Sigmoid colon (tissue), 7 donors: ENCODE data around the gene KIAA1217. TPM values are rescaled to one million over a fixed set of nuclear protein-coding genes. Genes with fewer than 3 reads are reported as not detected.

Experiments used
- DNase-seq: peaks from one replicate; pipeline ENCODE4 v3.0.0-alpha.2; 2019
- H3K27ac ChIP-seq, 4 donors: fragments of 200-600 bp; sonication (generic); one replicate each; pipeline ENCODE4 v1.5.1; 2016 to 2019; ENCODE audit warnings: mild to moderate bottlenecking in 1 of 4
- H3K27me3 ChIP-seq, 3 donors: fragments of 200-600 bp; sonication (generic); one replicate each; pipeline ENCODE4 v1.5.1; 2019; ENCODE audit warnings: mild to moderate bottlenecking in 1 of 3
- H3K36me3 ChIP-seq, 4 donors: fragments of 200-600 bp; sonication (generic); one replicate each; pipeline ENCODE4 v1.5.1; 2016 to 2019
- H3K4me1 ChIP-seq, 4 donors: fragments of 200-600 bp; sonication (generic); one replicate each; pipeline ENCODE4 v1.5.1; 2017 to 2019
- H3K4me3 ChIP-seq, 4 donors: fragments of 200-600 bp; sonication (generic); one replicate each; pipeline ENCODE4 v1.5.1; 2017 to 2019; ENCODE audit warnings: mild to moderate bottlenecking in 2 of 4, moderate library complexity in 1 of 4
- H3K9me3 ChIP-seq, 4 donors: fragments of 200-600 bp in 3 of 4; sonication (generic) in 3 of 4; one replicate each; pipeline versions ENCODE4 v1.5.1 to v1.6.1; 2013 to 2019
- EP300 ChIP-seq, 4 donors: sonication (generic); formaldehyde crosslinking; IDR thresholded peaks; one replicate each; pipeline ENCODE4 v1.6.1; 2017; ENCODE audit warnings: antibody characterized with exemption in 4 of 4
- POLR2A ChIP-seq, 2 donors: fragments of 450-650 bp; IDR thresholded peaks; one replicate each; pipeline ENCODE4 v1.6.1; 2016; ENCODE audit warnings: antibody characterized with exemption in 2 of 2, mild to moderate bottlenecking in 2 of 2, moderate library complexity in 2 of 2
- POLR2AphosphoS5 ChIP-seq, 4 donors: sonication (generic); formaldehyde crosslinking; IDR thresholded peaks; one replicate each; pipeline ENCODE4 v1.6.1; 2017; ENCODE audit warnings: antibody characterized with exemption in 4 of 4
- WGBS, 2 donors: extraction: QIAGEN DNeasy Blood & Tissue Kit; methylation state at CpG; one replicate each; pipeline ENCODE4 v1.1.7; 2013; 5-methylcytosine and 5-hydroxymethylcytosine counted together
- intact Hi-C: fragments of 100-400 bp; cut with DNase I; formaldehyde crosslinking; loops from one replicate; pipeline ENCODE4 v1.15.1; 2023
- polyA plus RNA-seq, 3 donors: library from polyadenylated mRNA; stranded (reverse); fragments of 200-250 nt; gene quantifications; one replicate each; pipeline ENCODE4 v1.2.3, GENCODE V29; 2013
- total RNA-seq, 4 donors: library from RNA; depleted of rRNA; stranded (reverse); fragments of >200 nt; gene quantifications; one replicate each; pipeline ENCODE4 v1.1.0, GENCODE V29; 2016
- TF ChIP-seq, protein P1 (sequence below), 4 experiments: fragments of 450-650 bp in 3 of 4; fragments of 200-600 bp in 1 of 4; IDR thresholded peaks; one replicate each; pipeline ENCODE4 v1.5.1; 2016 to 2019; ENCODE audit warnings: antibody characterized with exemption in 4 of 4, mild to moderate bottlenecking in 3 of 4, moderate library complexity in 2 of 4
- donor health status: healthy with polysubstance abuse.
- donor health status: Bipolar disorder and iron deficiency.
- donor health status: healthy.

Gene KIAA1217
- total and polyA plus RNA-seq, 7 donors: 7.6 to 31.9 (median 15.0) TPM

DNA sequence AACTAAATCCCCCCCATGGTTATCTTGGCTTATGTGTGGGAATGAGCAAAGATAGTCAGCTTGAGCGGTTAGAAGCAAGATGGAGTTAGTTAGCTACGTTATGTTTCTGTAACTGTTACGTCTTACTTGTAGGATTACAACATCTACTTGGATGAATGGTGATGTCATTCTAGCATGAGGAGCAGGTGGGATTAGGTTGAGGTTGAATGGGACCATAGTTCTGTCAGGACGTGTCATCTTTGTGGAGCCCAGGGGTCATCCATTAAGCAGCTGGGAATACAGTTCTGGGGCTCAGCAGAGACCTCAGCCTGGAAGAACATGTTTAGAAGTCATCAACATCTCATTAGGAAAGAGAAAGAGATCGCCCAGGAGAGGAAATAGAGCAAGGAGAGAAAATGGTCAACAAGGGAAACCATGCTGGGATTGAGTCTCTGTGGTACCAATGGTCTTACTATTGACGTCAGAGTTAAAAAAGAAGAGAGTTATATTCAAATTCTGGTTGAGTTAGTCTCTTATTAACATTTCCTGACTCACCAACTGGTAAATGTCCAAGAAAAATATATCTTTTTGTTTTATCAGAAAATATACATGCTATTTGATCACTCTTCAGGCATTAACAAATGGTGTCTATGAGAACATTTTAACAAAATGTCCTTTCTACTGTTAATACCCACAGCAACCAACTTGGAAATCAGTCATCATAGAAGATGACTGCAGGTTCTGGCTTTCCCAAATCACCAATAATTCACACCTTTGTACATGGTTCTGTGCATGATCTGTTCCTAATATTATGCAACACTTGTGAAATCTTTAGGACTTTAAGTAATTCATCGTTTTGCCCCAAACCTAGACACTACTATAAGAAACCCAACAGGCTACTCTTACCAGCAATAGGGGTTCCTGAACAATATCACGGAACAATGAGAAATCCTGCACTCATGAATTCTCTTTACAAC is 96.9 kb downstream of the KIAA1217 start:
- DNase-seq: no peak
- no peak overlapping the region for H3K4me3 ChIP-seq
- no peaks in the 10 kb centered on the region for H3K27me3 ChIP-seq
- intact Hi-C loops: no loop called here
- no peaks in the 10 kb centered on the region for H3K9me3 ChIP-seq
- 91 to 94% methylated on average over 8 of the region's 8 CpGs for WGBS, 2 donors
- peaks cover 0 to 8% (median 0%) of the 10 kb centered on the region in 4 donors for H3K4me1 ChIP-seq
- TF ChIP-seq POLR2AphosphoS5 (IDR thresholded peaks at IDR 0.05) (no peak), POLR2A (IDR thresholded peaks at IDR 0.05) (no peak), EP300 (IDR thresholded peaks at IDR 0.05) (no peak)
- TF ChIP-seq, protein P1, sequence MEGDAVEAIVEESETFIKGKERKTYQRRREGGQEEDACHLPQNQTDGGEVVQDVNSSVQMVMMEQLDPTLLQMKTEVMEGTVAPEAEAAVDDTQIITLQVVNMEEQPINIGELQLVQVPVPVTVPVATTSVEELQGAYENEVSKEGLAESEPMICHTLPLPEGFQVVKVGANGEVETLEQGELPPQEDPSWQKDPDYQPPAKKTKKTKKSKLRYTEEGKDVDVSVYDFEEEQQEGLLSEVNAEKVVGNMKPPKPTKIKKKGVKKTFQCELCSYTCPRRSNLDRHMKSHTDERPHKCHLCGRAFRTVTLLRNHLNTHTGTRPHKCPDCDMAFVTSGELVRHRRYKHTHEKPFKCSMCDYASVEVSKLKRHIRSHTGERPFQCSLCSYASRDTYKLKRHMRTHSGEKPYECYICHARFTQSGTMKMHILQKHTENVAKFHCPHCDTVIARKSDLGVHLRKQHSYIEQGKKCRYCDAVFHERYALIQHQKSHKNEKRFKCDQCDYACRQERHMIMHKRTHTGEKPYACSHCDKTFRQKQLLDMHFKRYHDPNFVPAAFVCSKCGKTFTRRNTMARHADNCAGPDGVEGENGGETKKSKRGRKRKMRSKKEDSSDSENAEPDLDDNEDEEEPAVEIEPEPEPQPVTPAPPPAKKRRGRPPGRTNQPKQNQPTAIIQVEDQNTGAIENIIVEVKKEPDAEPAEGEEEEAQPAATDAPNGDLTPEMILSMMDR (IDR thresholded peaks at IDR 0.05): no peak
- no peaks in the 10 kb centered on the region for H3K36me3 ChIP-seq
- H3K27ac ChIP-seq: no peak overlapping the region

- Histone ChIP-seq H3K27ac (no peak overlapping the region), H3K4me3 (no peak overlapping the region), H3K36me3 (no peaks in the 10 kb centered on the region), H3K9me3 (no peaks in the 10 kb centered on the region), H3K27me3 (no peaks in the 10 kb centered on the region), H3K4me1 (peaks cover 0 to 8% (median 0%) of the 10 kb centered on the region in 4 donors)
- WGBS, 2 donors: 93 to 95% methylated on average over 4 of the region's 4 CpGs
- TF ChIP-seq, protein P1 (IDR thresholded peaks at IDR 0.05): no peak
- TF ChIP-seq POLR2A (IDR thresholded peaks at IDR 0.05): no peak
- no peak for DNase-seq
- intact Hi-C loops: no loop called here
These were observed 97.6 kb downstream of the KIAA1217 start for GRCh38 chr10:24306507-24306875.

DNA sequence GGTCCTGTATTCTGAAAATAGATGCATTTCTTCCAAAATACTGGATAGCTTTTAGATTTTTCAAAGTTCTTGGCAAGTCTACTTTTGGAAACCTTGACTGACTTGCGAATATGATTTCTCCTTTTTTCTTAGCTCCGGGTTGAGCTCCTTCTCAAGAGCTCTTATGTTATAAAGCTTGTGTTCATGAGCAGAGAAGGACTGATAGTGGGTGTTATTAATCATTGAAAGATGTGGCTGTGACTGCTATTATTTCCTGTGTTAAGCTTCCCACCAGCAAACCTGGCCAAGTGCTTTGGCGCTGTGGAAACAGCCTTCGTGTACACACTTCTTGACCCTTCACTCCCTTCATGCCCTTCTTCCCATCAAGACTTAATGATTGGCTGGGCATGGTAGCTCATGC is 98.2 kb downstream of the KIAA1217 start:
- 87 to 94% methylated on average over 4 of the region's 4 CpGs for WGBS, 2 donors
- TF ChIP-seq POLR2AphosphoS5 (IDR thresholded peaks at IDR 0.05) (no peak), EP300 (IDR thresholded peaks at IDR 0.05) (no peak), POLR2A (IDR thresholded peaks at IDR 0.05) (no peak)

DNA sequence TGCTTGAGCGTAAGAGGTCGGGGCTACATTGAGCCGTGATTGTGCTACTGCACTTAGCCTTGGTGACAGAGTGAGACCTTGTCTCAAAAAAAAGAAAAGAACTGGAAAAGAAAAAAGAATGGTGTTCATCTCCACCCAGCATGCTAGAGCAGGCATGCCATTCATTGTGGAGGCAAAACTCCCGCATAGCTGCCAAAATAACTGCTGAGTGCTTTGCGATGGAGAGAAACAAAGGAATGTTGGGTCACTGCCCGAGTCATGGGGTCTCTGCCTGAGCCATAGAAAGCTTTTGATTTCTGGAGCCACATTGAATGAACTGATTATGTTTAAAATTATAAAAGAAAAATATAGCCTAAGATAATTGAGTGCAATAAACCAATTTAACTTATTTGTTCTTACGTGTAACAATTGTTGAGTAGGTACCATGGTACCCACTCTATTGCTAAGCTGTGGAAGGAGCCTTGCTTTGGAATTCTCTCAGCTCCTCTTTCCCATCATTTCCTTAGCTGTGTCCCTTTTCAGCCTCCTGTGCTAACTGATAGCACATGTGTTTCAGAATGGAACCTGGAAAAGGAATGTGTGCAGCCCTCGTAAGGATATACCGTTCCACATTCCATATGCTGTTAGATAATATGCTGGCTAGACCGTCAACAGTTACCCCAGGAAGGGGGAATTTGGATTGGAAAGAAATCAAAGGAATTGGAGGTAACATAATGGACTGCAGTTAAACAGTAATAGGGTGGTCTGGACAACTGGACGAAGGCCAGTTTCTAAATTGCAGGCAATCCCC is 99.0 kb downstream of the KIAA1217 start:
- intact Hi-C loops: no loop called here
- Histone ChIP-seq H3K9me3 (no peaks in the 10 kb centered on the region), H3K4me1 (peaks cover 0 to 8% (median 0%) of the 10 kb centered on the region in 4 donors), H3K27me3 (no peaks in the 10 kb centered on the region), H3K36me3 (no peaks in the 10 kb centered on the region), H3K27ac (peak overlapping the region in 1 of 4 donors; percentile 0), H3K4me3 (no peak overlapping the region)
- no peak for TF ChIP-seq POLR2A (IDR thresholded peaks at IDR 0.05)
- no peak for TF ChIP-seq POLR2AphosphoS5 (IDR thresholded peaks at IDR 0.05)
- TF ChIP-seq EP300 (IDR thresholded peaks at IDR 0.05): no peak
- TF ChIP-seq, protein P1 (IDR thresholded peaks at IDR 0.05): no peak
- no peak for DNase-seq
- 67 to 79% methylated on average over 11 of the region's 11 CpGs for WGBS, 2 donors

More for the DNA sequence above, 98.2 kb downstream of the KIAA1217 start:
- DNase-seq: no peak
- no peak overlapping the region for H3K4me3 ChIP-seq
- intact Hi-C loops: no loop called here
- H3K4me1 ChIP-seq: peaks cover 0 to 8% (median 0%) of the 10 kb centered on the region in 4 donors
- H3K9me3 ChIP-seq: no peaks in the 10 kb centered on the region
- H3K27ac ChIP-seq: peak overlapping the region in 2 of 4 donors; percentile 0 to 6
- no peaks in the 10 kb centered on the region for H3K27me3 ChIP-seq
- H3K36me3 ChIP-seq: no peaks in the 10 kb centered on the region

DNA sequence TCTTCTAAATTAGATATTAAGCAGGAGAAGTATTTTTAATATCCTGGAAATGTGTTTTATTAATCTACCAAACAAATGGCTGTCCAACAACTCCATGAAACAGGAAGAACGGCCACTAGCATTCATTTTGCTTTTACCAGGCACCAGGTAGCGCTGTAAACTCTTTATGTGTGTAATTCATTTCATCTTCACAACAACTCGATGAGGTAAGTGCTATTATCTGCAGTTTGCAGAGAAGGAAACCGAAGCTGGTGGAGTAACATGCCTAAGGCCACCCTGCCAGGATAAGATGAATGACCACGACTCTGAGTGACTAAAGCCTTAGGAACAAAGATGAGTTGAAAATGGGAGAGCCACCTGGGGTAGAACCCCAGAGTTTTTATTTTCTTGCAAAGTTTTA is 101.2 kb downstream of the KIAA1217 start:
- no peak overlapping the region for H3K4me3 ChIP-seq
- no peaks in the 10 kb centered on the region for H3K9me3 ChIP-seq
- H3K27me3 ChIP-seq: no peaks in the 10 kb centered on the region
- no peak for DNase-seq
- H3K4me1 ChIP-seq: peaks cover 0 to 8% (median 0%) of the 10 kb centered on the region in 4 donors
- WGBS, 2 donors: 76 to 84% methylated on average over 5 of the region's 5 CpGs
- TF ChIP-seq, protein P1 (IDR thresholded peaks at IDR 0.05): no peak
- TF ChIP-seq POLR2AphosphoS5 (IDR thresholded peaks at IDR 0.05) (no peak), EP300 (IDR thresholded peaks at IDR 0.05) (no peak), POLR2A (IDR thresholded peaks at IDR 0.05) (no peak)
- H3K27ac ChIP-seq: no peak overlapping the region
- intact Hi-C loops: no loop called here
- H3K36me3 ChIP-seq: no peaks in the 10 kb centered on the region
